Measurements from ENCODE around the gene KRTAP12-4.
"Not testable (repeated sequence)": the region's sequence is repeated elsewhere in the genome, so short reads cannot be mapped to it uniquely, and the experiment has no call there.

KRTAP12-4 gene

GRCh38 chr21:44628707-44629391 is 25.6 kb downstream of the KRTAP12-4 start:
- TF ChIP-seq CTCF (IDR thresholded peaks at IDR 0.05): no peak
- no peak overlapping the region for H3K27ac ChIP-seq
- no peak overlapping the region for H3K4me3 ChIP-seq
- DNase-seq (ENCODE audit: low spot score): peak; percentile 69

- H3K27ac ChIP-seq; DNase-seq (ENCODE audit: low spot score); H3K4me3 ChIP-seq: not testable (repeated sequence)
These were observed 26.6 kb downstream of the KRTAP12-4 start for GRCh38 chr21:44627831-44628233.

GRCh38 chr21:44627181-44627822 is 27.2 kb downstream of the KRTAP12-4 start:
- DNase-seq (ENCODE audit: low spot score): peak; percentile 43
- not testable (repeated sequence) for H3K27ac ChIP-seq, H3K4me3 ChIP-seq

GRCh38 chr21:44626673-44627143 is 27.8 kb downstream of the KRTAP12-4 start, which contains the start of gene KRTAP10-9:
Gene KRTAP10-9, plus strand, starts transcription at chr21:44627093. Its CDS starts 79 bp downstream, at chr21:44627172.
- no peak for TF ChIP-seq CTCF (IDR thresholded peaks at IDR 0.05)
- DNase-seq (ENCODE audit: low spot score): peak; percentile 55
- Histone ChIP-seq H3K27ac (no peak within 1 kb of the TSS), H3K4me3 (no peak within 1 kb of the TSS)

GRCh38 chr21:44626262-44626661 is 28.2 kb downstream of the KRTAP12-4 start:
- Histone ChIP-seq H3K27ac (no peak overlapping the region), H3K4me3 (no peak overlapping the region)
- TF ChIP-seq CTCF (IDR thresholded peaks at IDR 0.05): no peak

GRCh38 chr21:44625756-44626155 is 28.7 kb downstream of the KRTAP12-4 start:
- TF ChIP-seq CTCF (IDR thresholded peaks at IDR 0.05): no peak
- peak; percentile 46 for DNase-seq (ENCODE audit: low spot score)
- Histone ChIP-seq H3K27ac (no peak overlapping the region), H3K4me3 (no peak overlapping the region)

More at GRCh38 chr21:44626262-44626661, 28.2 kb downstream of the KRTAP12-4 start:
- DNase-seq (ENCODE audit: low spot score): peak; percentile 35

GRCh38 chr21:44623575-44623974 is 30.9 kb downstream of the KRTAP12-4 start:
- Histone ChIP-seq H3K27ac (no peak overlapping the region), H3K4me3 (no peak overlapping the region)
- no peak for TF ChIP-seq CTCF (IDR thresholded peaks at IDR 0.05)
- DNase-seq (ENCODE audit: low spot score): no peak

- DNase-seq (ENCODE audit: low spot score): no peak
- Histone ChIP-seq H3K4me3 (no peak overlapping the region), H3K27ac (no peak overlapping the region)
- TF ChIP-seq CTCF (IDR thresholded peaks at IDR 0.05): no peak
These were observed 34.6 kb downstream of the KRTAP12-4 start for GRCh38 chr21:44619886-44620285.
